WTC11 (cell line): Measurements from ENCODE around the gene PRKRIP1.

ENCODE experiments used
- ELF4 ChIP-seq: sonication (generic); formaldehyde crosslinking; IDR thresholded peaks from 2 replicates; pipeline ENCODE4 v1.8.1; 2022; ENCODE audit warnings: low read depth, mild to moderate bottlenecking, moderate library complexity, missing genetic modification reagents
- JUN ChIP-seq: sonication (generic); formaldehyde crosslinking; IDR thresholded peaks from 2 replicates; pipeline ENCODE4 v1.8.0; 2023; ENCODE audit warnings: mild to moderate bottlenecking, missing genetic modification reagents
- TF ChIP-seq, protein P1 (sequence below): sonication (generic); formaldehyde crosslinking; IDR thresholded peaks from 2 replicates; pipeline ENCODE4 v1.8.1; 2023; ENCODE audit warnings: mild to moderate bottlenecking, missing genetic modification reagents, moderate library complexity
- TF ChIP-seq, protein P2 (sequence below): sonication (generic); formaldehyde crosslinking; IDR thresholded peaks from 2 replicates; pipeline ENCODE4 v1.8.1; 2023; ENCODE audit warnings: mild to moderate bottlenecking, missing genetic modification reagents
- TF ChIP-seq, protein P3 (sequence below): fragments of 200-600 bp; IDR thresholded peaks from 2 replicates; pipeline ENCODE4 v1.8.0; 2022; ENCODE audit warnings: antibody characterized with exemption

DNA sequence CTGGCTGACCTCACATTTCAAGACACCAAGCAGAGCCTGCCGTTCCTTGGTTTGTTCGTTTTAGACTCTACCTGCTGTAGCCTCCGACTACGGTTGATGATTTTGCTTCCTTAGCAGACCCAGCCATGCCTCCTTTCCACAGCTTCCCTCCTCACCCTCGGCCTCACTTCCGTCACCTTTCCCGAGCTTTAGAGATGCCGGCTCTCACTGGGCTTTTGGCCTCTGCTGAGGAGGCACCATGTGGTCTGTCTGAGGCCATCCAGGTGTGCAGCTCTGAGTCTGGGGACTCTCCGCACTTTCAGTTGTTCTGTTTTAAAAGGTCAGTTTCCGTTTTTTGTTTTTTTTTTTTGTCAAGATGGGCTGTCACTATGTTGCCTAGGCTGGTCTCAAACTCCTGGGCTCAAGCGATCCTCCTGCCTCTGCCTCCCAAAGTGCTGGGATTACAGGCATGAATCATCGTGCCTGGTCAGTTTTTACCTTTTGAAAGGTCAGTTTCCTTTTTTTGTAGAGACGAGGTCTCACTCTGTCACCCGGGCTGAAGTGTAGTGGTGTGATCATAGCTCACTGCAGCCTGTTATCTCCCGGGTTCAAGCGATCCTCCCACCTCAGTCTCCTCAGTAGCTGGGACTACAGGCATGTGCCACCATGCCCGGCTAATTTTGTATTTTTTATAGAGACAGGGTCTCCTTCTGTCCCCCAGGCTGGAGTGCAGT, 49.0 kb downstream of the PRKRIP1 start:
- TF ChIP-seq, protein P1, sequence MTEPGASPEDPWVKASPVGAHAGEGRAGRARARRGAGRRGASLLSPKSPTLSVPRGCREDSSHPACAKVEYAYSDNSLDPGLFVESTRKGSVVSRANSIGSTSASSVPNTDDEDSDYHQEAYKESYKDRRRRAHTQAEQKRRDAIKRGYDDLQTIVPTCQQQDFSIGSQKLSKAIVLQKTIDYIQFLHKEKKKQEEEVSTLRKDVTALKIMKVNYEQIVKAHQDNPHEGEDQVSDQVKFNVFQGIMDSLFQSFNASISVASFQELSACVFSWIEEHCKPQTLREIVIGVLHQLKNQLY (CRISPR knock-in tag), result no peak
- TF ChIP-seq, protein P2, sequence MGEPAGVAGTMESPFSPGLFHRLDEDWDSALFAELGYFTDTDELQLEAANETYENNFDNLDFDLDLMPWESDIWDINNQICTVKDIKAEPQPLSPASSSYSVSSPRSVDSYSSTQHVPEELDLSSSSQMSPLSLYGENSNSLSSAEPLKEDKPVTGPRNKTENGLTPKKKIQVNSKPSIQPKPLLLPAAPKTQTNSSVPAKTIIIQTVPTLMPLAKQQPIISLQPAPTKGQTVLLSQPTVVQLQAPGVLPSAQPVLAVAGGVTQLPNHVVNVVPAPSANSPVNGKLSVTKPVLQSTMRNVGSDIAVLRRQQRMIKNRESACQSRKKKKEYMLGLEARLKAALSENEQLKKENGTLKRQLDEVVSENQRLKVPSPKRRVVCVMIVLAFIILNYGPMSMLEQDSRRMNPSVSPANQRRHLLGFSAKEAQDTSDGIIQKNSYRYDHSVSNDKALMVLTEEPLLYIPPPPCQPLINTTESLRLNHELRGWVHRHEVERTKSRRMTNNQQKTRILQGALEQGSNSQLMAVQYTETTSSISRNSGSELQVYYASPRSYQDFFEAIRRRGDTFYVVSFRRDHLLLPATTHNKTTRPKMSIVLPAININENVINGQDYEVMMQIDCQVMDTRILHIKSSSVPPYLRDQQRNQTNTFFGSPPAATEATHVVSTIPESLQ (CRISPR knock-in tag), result no peak
- TF ChIP-seq, protein P3, sequence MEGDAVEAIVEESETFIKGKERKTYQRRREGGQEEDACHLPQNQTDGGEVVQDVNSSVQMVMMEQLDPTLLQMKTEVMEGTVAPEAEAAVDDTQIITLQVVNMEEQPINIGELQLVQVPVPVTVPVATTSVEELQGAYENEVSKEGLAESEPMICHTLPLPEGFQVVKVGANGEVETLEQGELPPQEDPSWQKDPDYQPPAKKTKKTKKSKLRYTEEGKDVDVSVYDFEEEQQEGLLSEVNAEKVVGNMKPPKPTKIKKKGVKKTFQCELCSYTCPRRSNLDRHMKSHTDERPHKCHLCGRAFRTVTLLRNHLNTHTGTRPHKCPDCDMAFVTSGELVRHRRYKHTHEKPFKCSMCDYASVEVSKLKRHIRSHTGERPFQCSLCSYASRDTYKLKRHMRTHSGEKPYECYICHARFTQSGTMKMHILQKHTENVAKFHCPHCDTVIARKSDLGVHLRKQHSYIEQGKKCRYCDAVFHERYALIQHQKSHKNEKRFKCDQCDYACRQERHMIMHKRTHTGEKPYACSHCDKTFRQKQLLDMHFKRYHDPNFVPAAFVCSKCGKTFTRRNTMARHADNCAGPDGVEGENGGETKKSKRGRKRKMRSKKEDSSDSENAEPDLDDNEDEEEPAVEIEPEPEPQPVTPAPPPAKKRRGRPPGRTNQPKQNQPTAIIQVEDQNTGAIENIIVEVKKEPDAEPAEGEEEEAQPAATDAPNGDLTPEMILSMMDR, result no peak
- TF ChIP-seq ELF4 (CRISPR knock-in tag), result no peak
- no peak for TF ChIP-seq JUN
